ENCODE results near the gene PDIA2. TPM values are rescaled to one million over a fixed set of nuclear protein-coding genes. Genes with fewer than 3 reads are reported as not detected.
"Not testable (repeated sequence)": the region's sequence is repeated elsewhere in the genome, so short reads cannot be mapped to it uniquely, and the experiment has no call there.

PDIA2 gene
- total and polyA plus RNA-seq, 2 donors from 2014 or later, result not detected

- Histone ChIP-seq H3K9ac (ENCODE audit: low read length in 3 of 3) (no peak overlapping the region), H3K36me3 (ENCODE audit: control insufficient read depth in 2 of 3, insufficient read depth in 3 of 3, low read length in 3 of 3) (peaks cover 0 to 19% (median 7%) of the 10 kb centered on the region in 3 donors), H3K4me1 (ENCODE audit: control insufficient read depth in 2 of 3, insufficient read depth in 2 of 3, low read depth in 1 of 3, low read length in 3 of 3) (no peaks in the 10 kb centered on the region), H3K9me3 (ENCODE audit: control insufficient read depth in 2 of 3, insufficient read depth in 1 of 3, low read length in 3 of 3) (peaks cover 0 to 2% (median 0%) of the 10 kb centered on the region in 3 donors), H3K27me3 (ENCODE audit: control insufficient read depth, insufficient read depth, low read length) (no peaks in the 10 kb centered on the region), H3K27ac (ENCODE audit: low read depth in 2 of 2, low read length in 2 of 2) (no peak overlapping the region), H3K4me3 (ENCODE audit: low read length in 3 of 3) (no peak overlapping the region)
- TF ChIP-seq, protein P1, sequence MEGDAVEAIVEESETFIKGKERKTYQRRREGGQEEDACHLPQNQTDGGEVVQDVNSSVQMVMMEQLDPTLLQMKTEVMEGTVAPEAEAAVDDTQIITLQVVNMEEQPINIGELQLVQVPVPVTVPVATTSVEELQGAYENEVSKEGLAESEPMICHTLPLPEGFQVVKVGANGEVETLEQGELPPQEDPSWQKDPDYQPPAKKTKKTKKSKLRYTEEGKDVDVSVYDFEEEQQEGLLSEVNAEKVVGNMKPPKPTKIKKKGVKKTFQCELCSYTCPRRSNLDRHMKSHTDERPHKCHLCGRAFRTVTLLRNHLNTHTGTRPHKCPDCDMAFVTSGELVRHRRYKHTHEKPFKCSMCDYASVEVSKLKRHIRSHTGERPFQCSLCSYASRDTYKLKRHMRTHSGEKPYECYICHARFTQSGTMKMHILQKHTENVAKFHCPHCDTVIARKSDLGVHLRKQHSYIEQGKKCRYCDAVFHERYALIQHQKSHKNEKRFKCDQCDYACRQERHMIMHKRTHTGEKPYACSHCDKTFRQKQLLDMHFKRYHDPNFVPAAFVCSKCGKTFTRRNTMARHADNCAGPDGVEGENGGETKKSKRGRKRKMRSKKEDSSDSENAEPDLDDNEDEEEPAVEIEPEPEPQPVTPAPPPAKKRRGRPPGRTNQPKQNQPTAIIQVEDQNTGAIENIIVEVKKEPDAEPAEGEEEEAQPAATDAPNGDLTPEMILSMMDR (IDR thresholded peaks at IDR 0.05; ENCODE audit: borderline replicate concordance, extremely low read depth, insufficient read depth), result no peak
- DNase-seq, result peak in 4 of 5 donors; percentile 34 to 78 (median 47)
- intact Hi-C loops (cut with DNase I), result no loop called here
- FAIRE-seq, result no peak
Observed at GRCh38 chr16:265711-266110, 17.3 kb upstream of the PDIA2 start.

DNA sequence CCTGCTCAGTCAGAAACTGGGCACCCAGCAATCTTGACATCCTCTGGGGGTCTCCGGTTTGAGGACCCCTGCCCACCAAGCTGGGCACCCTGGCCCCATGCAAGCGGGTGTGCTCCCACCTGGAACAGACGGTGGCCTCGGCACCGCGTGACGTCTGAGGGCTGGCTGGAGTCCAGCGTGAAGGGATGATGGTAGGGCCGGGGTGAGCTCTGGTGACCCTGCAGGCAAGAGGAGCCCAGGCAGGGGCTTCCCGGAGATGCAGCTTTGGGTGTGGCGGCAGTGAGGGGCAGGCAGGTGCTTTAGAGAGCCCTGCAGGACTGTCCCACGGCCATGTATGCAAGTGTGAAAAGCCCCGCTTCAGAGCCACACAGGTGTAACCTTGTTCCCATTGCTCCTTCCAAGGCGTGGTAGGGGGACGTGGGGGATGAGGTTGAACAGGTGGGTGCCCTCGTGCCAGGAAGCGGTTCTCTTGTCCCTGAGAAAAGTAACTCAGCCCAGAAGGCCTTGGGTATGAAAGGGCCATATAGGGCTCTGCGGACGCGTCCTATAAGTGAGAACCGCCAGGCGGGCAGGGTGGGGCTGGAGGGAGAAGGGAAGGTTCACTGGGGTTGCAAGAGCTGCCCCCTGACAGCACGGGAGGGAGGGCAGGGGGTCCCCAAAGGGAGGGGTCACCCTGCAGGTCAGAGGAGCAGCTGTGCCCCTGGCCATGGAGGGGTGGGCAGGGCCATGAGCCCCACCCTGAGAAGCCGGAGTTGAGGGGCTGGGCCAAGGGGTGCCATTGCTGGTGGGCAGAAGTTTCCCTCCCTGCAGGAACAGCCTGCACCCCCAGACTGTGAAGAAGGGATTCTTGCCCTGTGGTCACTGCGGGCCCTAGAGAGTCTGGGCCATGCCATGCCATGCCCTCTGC, 16.5 kb upstream of the PDIA2 start:
- Histone ChIP-seq H3K36me3 (ENCODE audit: control insufficient read depth in 2 of 3, insufficient read depth in 3 of 3, low read length in 3 of 3) (peaks cover 0 to 14% (median 2%) of the 10 kb centered on the region in 3 donors), H3K27me3 (ENCODE audit: control insufficient read depth, insufficient read depth, low read length) (no peaks in the 10 kb centered on the region), H3K4me1 (ENCODE audit: control insufficient read depth in 2 of 3, insufficient read depth in 2 of 3, low read depth in 1 of 3, low read length in 3 of 3) (no peaks in the 10 kb centered on the region), H3K9ac (ENCODE audit: low read length in 3 of 3) (no peak overlapping the region), H3K27ac (ENCODE audit: low read depth in 2 of 2, low read length in 2 of 2) (no peak overlapping the region), H3K4me3 (ENCODE audit: low read length in 3 of 3) (no peak overlapping the region), H3K9me3 (ENCODE audit: control insufficient read depth in 2 of 3, insufficient read depth in 1 of 3, low read length in 3 of 3) (peaks cover 0 to 2% (median 0%) of the 10 kb centered on the region in 3 donors)
- DNase-seq, result peak in 2 of 5 donors; percentile 47 to 68
- TF ChIP-seq, protein P1 (IDR thresholded peaks at IDR 0.05; ENCODE audit: borderline replicate concordance, extremely low read depth, insufficient read depth), result no peak
- intact Hi-C loops (cut with DNase I), result no loop called here
- FAIRE-seq, result no peak

- H3K27me3 ChIP-seq (ENCODE audit: control insufficient read depth, insufficient read depth, low read length); DNase-seq; H3K27ac ChIP-seq (ENCODE audit: low read depth in 2 of 2, low read length in 2 of 2); H3K9me3 ChIP-seq (ENCODE audit: control insufficient read depth in 2 of 3, insufficient read depth in 1 of 3, low read length in 3 of 3); H3K9ac ChIP-seq (ENCODE audit: low read length in 3 of 3); FAIRE-seq; intact Hi-C loops (cut with DNase I); H3K4me1 ChIP-seq (ENCODE audit: control insufficient read depth in 2 of 3, insufficient read depth in 2 of 3, low read depth in 1 of 3, low read length in 3 of 3): not testable (repeated sequence)
- peak overlapping the region in 1 of 3 donors; percentile 16 for H3K4me3 ChIP-seq (ENCODE audit: low read length in 3 of 3)
- peaks cover 0 to 14% (median 0%) of the 10 kb centered on the region in 3 donors for H3K36me3 ChIP-seq (ENCODE audit: control insufficient read depth in 2 of 3, insufficient read depth in 3 of 3, low read length in 3 of 3)
Observed at GRCh38 chr16:267562-267961, 15.4 kb upstream of the PDIA2 start.

All from kidney (tissue), 14 donors.